CD14-positive monocyte (primary cell): ENCODE data around the gene VWC2L. TPM values are rescaled to one million over a fixed set of nuclear protein-coding genes. Genes with fewer than 3 reads are reported as not detected.

Source experiments
- DNase-seq, 3 donors: peaks; one replicate each; pipeline ENCODE4 v3.0.0-alpha.2; 2011 to 2022
- H2AFZ ChIP-seq: 2 replicates; pipeline ENCODE4 v1.6.0; 2012; ENCODE audit warnings: mild to moderate bottlenecking, low read depth, low read length, inconsistent platforms; ENCODE audit not compliant: insufficient read depth, poor library complexity, severe bottlenecking
- H3K27ac ChIP-seq, 2 donors: 1 replicate in 1 of 2; 2 replicates in 1 of 2; pipeline ENCODE4 v1.5.1; 2012 to 2013; ENCODE audit warnings: low read length in 2 of 2, control low read depth in 1 of 2, inconsistent platforms in 1 of 2, low read depth in 1 of 2, mild to moderate bottlenecking in 1 of 2
- H3K27me3 ChIP-seq, 2 donors: one replicate each; pipeline versions ENCODE4 v1.6.0 to v1.6.1; 2011 to 2013; ENCODE audit warnings: low read length in 2 of 2; ENCODE audit not compliant: control insufficient read depth in 2 of 2, insufficient read depth in 2 of 2
- H3K36me3 ChIP-seq, 2 donors: replicated peaks in 1 of 2; 1 replicate in 1 of 2; 2 replicates in 1 of 2; pipeline versions ENCODE4 v1.5.1 to v1.6.1; 2012 to 2013; ENCODE audit warnings: low read length in 2 of 2, control low read depth in 1 of 2, inconsistent platforms in 1 of 2, mild to moderate bottlenecking in 1 of 2; ENCODE audit not compliant: insufficient read depth in 2 of 2, control insufficient read depth in 1 of 2
- H3K4me1 ChIP-seq, 2 donors: 1 replicate in 1 of 2; 2 replicates in 1 of 2; pipeline versions ENCODE4 v1.5.1 to v1.6.1; 2012 to 2013; ENCODE audit warnings: low read length in 2 of 2, control low read depth in 1 of 2, inconsistent platforms in 1 of 2, mild to moderate bottlenecking in 1 of 2, moderate library complexity in 1 of 2; ENCODE audit not compliant: insufficient read depth in 2 of 2, control insufficient read depth in 1 of 2
- H3K4me2 ChIP-seq: replicated peaks from 2 replicates; pipeline ENCODE3; 2012; ENCODE audit warnings: low read length, moderate library complexity, mild to moderate bottlenecking; ENCODE audit not compliant: poor library complexity, severe bottlenecking; ENCODE audit errors: extremely low read depth
- H3K4me3 ChIP-seq, 3 experiments: fragments of 200-600 bp in 1 of 3; sonication (generic) in 1 of 3; replicated peaks in 1 of 3; 1 replicate in 2 of 3; 2 replicates in 1 of 3; pipeline ENCODE4 v1.5.1; 2011 to 2013; ENCODE audit warnings: low read length in 3 of 3, mild to moderate bottlenecking in 3 of 3, control low read depth in 2 of 3, low read depth in 2 of 3, inconsistent platforms in 1 of 3, moderate library complexity in 1 of 3
- H3K79me2 ChIP-seq: 2 replicates; pipeline ENCODE4 v1.6.0; 2012; ENCODE audit warnings: mild to moderate bottlenecking, control low read depth, inconsistent platforms, low read length, moderate library complexity; ENCODE audit not compliant: insufficient read depth
- H3K9ac ChIP-seq: 2 replicates; pipeline ENCODE4 v1.6.0; 2017; ENCODE audit warnings: low read length, mild to moderate bottlenecking; ENCODE audit not compliant: insufficient read depth, poor library complexity, severe bottlenecking
- H3K9me3 ChIP-seq, 2 donors: replicated peaks in 1 of 2; 1 replicate in 1 of 2; 2 replicates in 1 of 2; pipeline versions ENCODE4 v1.5.1 to v1.6.1; 2012 to 2013; ENCODE audit warnings: low read length in 2 of 2, control low read depth in 1 of 2; ENCODE audit not compliant: control insufficient read depth in 1 of 2, insufficient read depth in 1 of 2
- H4K20me1 ChIP-seq: 2 replicates; pipeline ENCODE4 v1.6.0; 2012; ENCODE audit warnings: mild to moderate bottlenecking, low read length, control low read depth, moderate library complexity; ENCODE audit not compliant: insufficient read depth
- H3K27ac Mint-ChIP-seq, 7 donors: one replicate each; pipeline ENCODE4 v1.8.0; 2020; ENCODE audit warnings: mild to moderate bottlenecking in 7 of 7, mixed read lengths in 7 of 7, moderate library complexity in 6 of 7, inconsistent platforms in 2 of 7
- H3K27me3 Mint-ChIP-seq, 3 donors: one replicate each; pipeline ENCODE4 v1.8.0; 2021 to 2022; ENCODE audit warnings: low read depth in 3 of 3, mild to moderate bottlenecking in 3 of 3, mixed read lengths in 3 of 3, moderate library complexity in 3 of 3, inconsistent platforms in 1 of 3
- H3K36me3 Mint-ChIP-seq, 2 donors: one replicate each; pipeline ENCODE4 v1.8.0; 2020; ENCODE audit warnings: mixed read lengths in 2 of 2, inconsistent platforms in 1 of 2, mild to moderate bottlenecking in 1 of 2
- H3K4me1 Mint-ChIP-seq: one replicate; pipeline ENCODE4 v1.8.0; 2020; ENCODE audit warnings: mild to moderate bottlenecking, mixed read lengths
- H3K4me3 Mint-ChIP-seq, 2 donors: one replicate each; pipeline ENCODE4 v1.8.0; 2020; ENCODE audit warnings: mild to moderate bottlenecking in 2 of 2, mixed read lengths in 2 of 2, moderate library complexity in 1 of 2
- H3K9me3 Mint-ChIP-seq, 7 donors: one replicate each; pipeline ENCODE4 v1.8.0; 2020 to 2022; ENCODE audit warnings: mixed read lengths in 7 of 7, mild to moderate bottlenecking in 6 of 7, moderate library complexity in 6 of 7, inconsistent platforms in 2 of 7
- CTCF ChIP-seq: fragments of 200-600 bp; IDR thresholded peaks from one replicate; pipeline ENCODE4 v1.8.0; 2022; ENCODE audit warnings: antibody characterized with exemption, mild to moderate bottlenecking
- WGBS: methylation state at CpG from one replicate; pipeline ENCODE4 v1.1.5; 2013; ENCODE audit warnings: missing lambda C conversion rate; ENCODE audit not compliant: insufficient coverage; 5-methylcytosine and 5-hydroxymethylcytosine counted together
- intact Hi-C, 2 donors: fragments of 100-400 bp; cut with micrococcal nuclease; formaldehyde crosslinking; loops; one replicate each; pipeline versions ENCODE4 v1.15.0 to v1.15.1; 2023
- polyA plus RNA-seq, 3 donors: library from polyadenylated mRNA; depleted of rRNA in 1 of 3; unstranded in 2 of 3; stranded (reverse) in 1 of 3; fragments of 300-500 nt in 2 of 3; fragments of >200 nt in 1 of 3; fragmentation: Illumina TruSeq in 2 of 3; gene quantifications; 1 replicate in 2 of 3; 2 replicates in 1 of 3; pipeline ENCODE4 v1.2.3, GENCODE V29; 2012 to 2021

The VWC2L gene
- polyA plus RNA-seq, 3 donors, result not detected

DNA sequence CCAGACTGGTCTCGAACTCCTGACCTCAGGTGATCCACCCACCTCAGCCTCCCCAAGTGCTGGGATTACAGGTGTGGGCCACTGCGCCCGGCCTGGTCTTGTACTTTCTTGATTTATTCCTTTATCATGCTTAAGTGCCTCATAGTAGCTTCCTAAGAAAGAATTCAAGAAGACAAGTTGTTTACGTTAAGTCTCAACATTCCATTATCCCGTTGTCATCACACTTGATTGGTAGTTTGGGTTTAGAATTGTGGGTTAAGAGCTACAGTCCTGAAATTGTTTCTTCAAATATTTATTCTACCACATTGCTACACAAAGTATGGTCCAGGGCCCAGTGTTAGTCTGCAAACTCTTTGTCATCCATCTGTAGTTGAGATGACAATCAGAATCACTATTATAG lies 194.0 kb downstream of the VWC2L start:
- DNase-seq, result no peak
- H3K9ac ChIP-seq, result no peak overlapping the region
- Mint-ChIP-seq H3K9me3 (peaks cover 0 to 5% (median 3%) of the 10 kb centered on the region in 7 donors), H3K27me3 (peaks cover 0 to 4% (median 0%) of the 10 kb centered on the region in 3 donors), H3K36me3 (no peaks in the 10 kb centered on the region), H3K4me3 (no peak overlapping the region), H3K4me1 (no peaks in the 10 kb centered on the region), H3K27ac (no peak overlapping the region)
- no peaks in the 10 kb centered on the region for H3K79me2 ChIP-seq
- no peak overlapping the region for H3K4me3 ChIP-seq
- H3K4me1 ChIP-seq, result no peaks in the 10 kb centered on the region
- no peak overlapping the region for H2AFZ ChIP-seq
- no CpG with 5 or more reads among the region's 5 CpGs for WGBS
- no peak for TF ChIP-seq CTCF
- H4K20me1 ChIP-seq, result no peaks in the 10 kb centered on the region
- H3K9me3 ChIP-seq, result no peaks in the 10 kb centered on the region
- no peaks in the 10 kb centered on the region for H3K27me3 ChIP-seq
- no peak overlapping the region for H3K4me2 ChIP-seq
- no peak overlapping the region for H3K27ac ChIP-seq
- intact Hi-C loops, result no loop called here
- no peaks in the 10 kb centered on the region for H3K36me3 ChIP-seq

DNA sequence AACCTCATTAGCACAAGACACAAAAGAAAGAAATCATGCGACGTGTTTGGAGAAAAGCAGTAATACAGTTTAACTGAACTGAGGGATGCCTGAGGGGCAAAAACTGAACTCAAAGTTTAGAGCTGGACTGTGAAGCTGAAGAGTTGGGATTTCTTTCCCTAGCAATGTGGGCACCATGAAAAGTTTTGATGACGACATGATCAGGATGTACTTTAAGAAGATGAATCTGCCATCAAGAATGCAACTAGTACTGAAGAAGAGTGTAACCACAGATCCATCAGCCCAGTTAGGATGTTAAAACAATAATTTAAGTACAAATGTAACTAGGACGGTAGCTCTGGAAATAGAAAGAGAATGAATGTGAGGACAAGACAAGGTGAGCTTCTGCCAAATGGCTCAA lies 196.2 kb downstream of the VWC2L start:
- H3K27me3 Mint-ChIP-seq, result peaks cover 0 to 4% (median 0%) of the 10 kb centered on the region in 3 donors
- intact Hi-C loops, result no loop called here
- TF ChIP-seq CTCF, result no peak
- H3K27ac Mint-ChIP-seq, result no peak overlapping the region
- 100% methylated on average over 2 of the region's 4 CpGs for WGBS
- Histone ChIP-seq H3K4me1 (no peaks in the 10 kb centered on the region), H3K9me3 (no peaks in the 10 kb centered on the region), H3K27me3 (no peaks in the 10 kb centered on the region), H2AFZ (no peak overlapping the region), H3K4me2 (no peak overlapping the region), H4K20me1 (no peaks in the 10 kb centered on the region), H3K79me2 (no peaks in the 10 kb centered on the region), H3K27ac (no peak overlapping the region), H3K9ac (no peak overlapping the region), H3K4me3 (no peak overlapping the region), H3K36me3 (no peaks in the 10 kb centered on the region)
- H3K4me3 Mint-ChIP-seq, result no peak overlapping the region
- no peak for DNase-seq
- peaks cover 0 to 6% (median 2%) of the 10 kb centered on the region in 7 donors for H3K9me3 Mint-ChIP-seq
- H3K4me1 Mint-ChIP-seq, result no peaks in the 10 kb centered on the region
- no peaks in the 10 kb centered on the region for H3K36me3 Mint-ChIP-seq
